ENCODE results near the gene ELL2. TPM values are rescaled to one million over a fixed set of nuclear protein-coding genes. Genes with fewer than 3 reads are reported as not detected.

The ELL2 gene
- total RNA-seq, 3 donors from 2014 or later = 95.7 to 211 (median 168) TPM

- no peaks in the 10 kb centered on the region for H3K27me3 ChIP-seq
- no peaks in the 10 kb centered on the region for H3K4me1 ChIP-seq
- H3K36me3 ChIP-seq = no peaks in the 10 kb centered on the region
- DNase-seq (ENCODE audit: low spot score in 2 of 2) = no peak
- peak overlapping the region in 1 of 2 donors; percentile 44 for H3K27ac ChIP-seq
- H3K4me3 ChIP-seq = no peak overlapping the region
- TF ChIP-seq POLR2A (IDR thresholded peaks at IDR 0.05) (no peak), POLR2AphosphoS5 (IDR thresholded peaks at IDR 0.05) (no peak)
- TF ChIP-seq, protein P1, sequence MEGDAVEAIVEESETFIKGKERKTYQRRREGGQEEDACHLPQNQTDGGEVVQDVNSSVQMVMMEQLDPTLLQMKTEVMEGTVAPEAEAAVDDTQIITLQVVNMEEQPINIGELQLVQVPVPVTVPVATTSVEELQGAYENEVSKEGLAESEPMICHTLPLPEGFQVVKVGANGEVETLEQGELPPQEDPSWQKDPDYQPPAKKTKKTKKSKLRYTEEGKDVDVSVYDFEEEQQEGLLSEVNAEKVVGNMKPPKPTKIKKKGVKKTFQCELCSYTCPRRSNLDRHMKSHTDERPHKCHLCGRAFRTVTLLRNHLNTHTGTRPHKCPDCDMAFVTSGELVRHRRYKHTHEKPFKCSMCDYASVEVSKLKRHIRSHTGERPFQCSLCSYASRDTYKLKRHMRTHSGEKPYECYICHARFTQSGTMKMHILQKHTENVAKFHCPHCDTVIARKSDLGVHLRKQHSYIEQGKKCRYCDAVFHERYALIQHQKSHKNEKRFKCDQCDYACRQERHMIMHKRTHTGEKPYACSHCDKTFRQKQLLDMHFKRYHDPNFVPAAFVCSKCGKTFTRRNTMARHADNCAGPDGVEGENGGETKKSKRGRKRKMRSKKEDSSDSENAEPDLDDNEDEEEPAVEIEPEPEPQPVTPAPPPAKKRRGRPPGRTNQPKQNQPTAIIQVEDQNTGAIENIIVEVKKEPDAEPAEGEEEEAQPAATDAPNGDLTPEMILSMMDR (IDR thresholded peaks at IDR 0.05) = no peak
- intact Hi-C loops (cut with DNase I; ENCODE audit: low total_unique reads) = no loop called here
- no peaks in the 10 kb centered on the region for H3K9me3 ChIP-seq
Measured at GRCh38 chr5:95949810-95950209, 11.8 kb downstream of the ELL2 start.

DNA sequence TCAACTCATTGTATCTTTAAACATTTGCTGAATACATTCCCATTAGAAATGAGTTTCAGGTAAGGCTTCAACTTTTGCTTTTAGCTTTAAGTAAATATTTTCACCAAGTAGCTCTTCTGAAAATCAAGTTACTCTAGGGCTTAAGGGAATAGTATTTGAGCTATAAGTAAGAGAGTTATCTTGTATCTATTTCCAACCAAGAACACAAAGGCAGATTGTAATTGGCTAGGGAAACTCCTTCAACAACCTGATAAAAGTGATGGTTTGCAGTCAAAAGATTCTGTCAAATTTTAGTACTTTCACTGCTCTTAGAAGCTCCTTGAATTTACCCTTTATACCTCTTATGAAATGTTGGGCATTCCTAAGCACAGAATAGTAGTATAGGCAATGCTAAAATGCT is 13.0 kb downstream of the ELL2 start:
- Histone ChIP-seq H3K27ac (no peak overlapping the region), H3K9me3 (no peaks in the 10 kb centered on the region), H3K4me1 (no peaks in the 10 kb centered on the region), H3K36me3 (no peaks in the 10 kb centered on the region), H3K27me3 (no peaks in the 10 kb centered on the region), H3K4me3 (no peak overlapping the region)
- TF ChIP-seq POLR2A (IDR thresholded peaks at IDR 0.05) (no peak), POLR2AphosphoS5 (IDR thresholded peaks at IDR 0.05) (no peak)
- TF ChIP-seq, protein P1 (IDR thresholded peaks at IDR 0.05) = no peak
- no peak for DNase-seq (ENCODE audit: low spot score in 2 of 2)
- intact Hi-C loops (cut with DNase I; ENCODE audit: low total_unique reads) = no loop called here

- TF ChIP-seq POLR2A (IDR thresholded peaks at IDR 0.05) = no peak
- TF ChIP-seq, protein P1 (IDR thresholded peaks at IDR 0.05) = no peak
- no peak overlapping the region for H3K27ac ChIP-seq
- H3K27me3 ChIP-seq = no peaks in the 10 kb centered on the region
- intact Hi-C loops (cut with DNase I; ENCODE audit: low total_unique reads) = no loop called here
- H3K9me3 ChIP-seq = no peaks in the 10 kb centered on the region
- H3K36me3 ChIP-seq = no peaks in the 10 kb centered on the region
- H3K4me3 ChIP-seq = no peak overlapping the region
- no peak for DNase-seq (ENCODE audit: low spot score in 2 of 2)
- no peaks in the 10 kb centered on the region for H3K4me1 ChIP-seq
Measured at GRCh38 chr5:95946451-95946850, 15.2 kb downstream of the ELL2 start.

- H3K4me1 ChIP-seq = no peaks in the 10 kb centered on the region
- H3K4me3 ChIP-seq = no peak overlapping the region
- no peak overlapping the region for H3K27ac ChIP-seq
- H3K36me3 ChIP-seq = no peaks in the 10 kb centered on the region
- H3K9me3 ChIP-seq = no peaks in the 10 kb centered on the region
- intact Hi-C loops (cut with DNase I; ENCODE audit: low total_unique reads) = no loop called here
- TF ChIP-seq POLR2A (IDR thresholded peaks at IDR 0.05) (no peak), POLR2AphosphoS5 (IDR thresholded peaks at IDR 0.05) (no peak)
- TF ChIP-seq, protein P1 (IDR thresholded peaks at IDR 0.05) = no peak
- no peaks in the 10 kb centered on the region for H3K27me3 ChIP-seq
- DNase-seq (ENCODE audit: low spot score in 2 of 2) = no peak
Measured at GRCh38 chr5:95942968-95943367, 18.7 kb downstream of the ELL2 start.

DNA sequence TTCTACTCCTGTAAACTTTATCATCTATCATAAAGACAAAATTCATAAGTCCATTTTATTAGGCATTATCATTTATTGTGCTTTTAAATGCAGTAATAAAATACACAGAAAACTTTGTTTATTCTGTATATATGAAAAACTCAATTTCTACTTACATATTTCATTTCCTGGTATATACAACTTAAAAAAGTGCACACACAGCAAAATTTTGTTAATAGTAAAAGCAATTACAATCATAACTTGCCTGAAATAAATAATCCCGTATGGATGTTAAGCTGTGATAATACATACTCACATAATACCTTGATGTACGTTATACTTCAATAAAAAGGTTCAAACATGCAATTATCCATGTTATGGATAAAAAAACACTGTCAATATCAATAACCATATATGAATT is 19.2 kb downstream of the ELL2 start:
- intact Hi-C loops (cut with DNase I; ENCODE audit: low total_unique reads) = no loop called here
- Histone ChIP-seq H3K27ac (no peak overlapping the region), H3K4me3 (no peak overlapping the region), H3K36me3 (no peaks in the 10 kb centered on the region), H3K9me3 (no peaks in the 10 kb centered on the region), H3K4me1 (no peaks in the 10 kb centered on the region), H3K27me3 (no peaks in the 10 kb centered on the region)
- no peak for DNase-seq (ENCODE audit: low spot score in 2 of 2)
- no peak for TF ChIP-seq POLR2AphosphoS5 (IDR thresholded peaks at IDR 0.05)

DNA sequence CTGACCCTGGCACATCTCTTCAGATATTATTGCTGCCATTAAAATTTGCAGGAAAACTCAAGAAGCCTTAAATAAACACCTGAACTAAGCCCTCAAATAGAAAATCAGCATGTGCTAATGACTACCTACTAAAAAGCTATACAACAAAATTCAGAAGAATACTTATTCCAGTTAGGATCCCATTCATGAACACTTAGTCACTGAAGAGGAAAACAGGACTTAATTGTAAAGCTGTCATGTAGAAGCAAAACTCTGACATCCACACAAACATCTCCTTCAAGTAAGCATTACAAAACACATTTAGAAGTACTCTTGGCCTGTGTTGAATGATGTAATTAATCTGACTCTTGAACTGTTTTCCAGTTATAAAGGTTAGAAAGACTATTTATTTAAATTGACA is 19.9 kb downstream of the ELL2 start:
- H3K4me3 ChIP-seq = no peak overlapping the region
- no peak for DNase-seq (ENCODE audit: low spot score in 2 of 2)
- no peaks in the 10 kb centered on the region for H3K4me1 ChIP-seq
- intact Hi-C loops (cut with DNase I; ENCODE audit: low total_unique reads) = no loop called here
- no peaks in the 10 kb centered on the region for H3K36me3 ChIP-seq
- no peak for TF ChIP-seq POLR2A (IDR thresholded peaks at IDR 0.05)
- TF ChIP-seq, protein P1 (IDR thresholded peaks at IDR 0.05) = no peak
- TF ChIP-seq POLR2AphosphoS5 (IDR thresholded peaks at IDR 0.05) = no peak
- H3K27ac ChIP-seq = no peak overlapping the region
- no peaks in the 10 kb centered on the region for H3K27me3 ChIP-seq
- no peaks in the 10 kb centered on the region for H3K9me3 ChIP-seq
